NCI-H345 treated with DMSO at 0.1 percent for 48 hours (cell line): Measurements from ENCODE around the gene SNX30.

ENCODE experiments used
- DNase-seq: peaks from one replicate; lab custom pipeline; 2025; ENCODE audit not compliant: unreplicated experiment; lab: John Stamatoyannopoulos, UW

Gene SNX30

DNA sequence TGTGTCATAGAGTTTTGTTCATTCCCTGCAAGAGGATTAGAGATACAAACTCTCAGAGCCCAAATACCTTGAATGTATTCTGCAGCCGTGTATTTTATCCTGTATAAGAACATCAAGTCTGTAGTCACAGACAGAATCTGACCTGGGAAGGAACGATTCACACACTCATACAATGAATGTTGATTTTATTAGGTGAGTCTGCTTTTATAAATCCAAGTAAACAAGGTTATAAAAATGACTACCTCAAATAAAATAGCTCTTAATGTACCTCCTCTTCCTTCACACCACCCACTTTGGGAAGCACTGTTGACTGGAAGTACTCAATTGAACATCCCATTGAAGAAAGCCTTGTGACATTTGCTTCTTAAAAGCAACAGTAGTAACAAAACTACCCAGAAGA lies 128.2 kb downstream of the SNX30 start:
- DNase-seq, result no peak

DNA sequence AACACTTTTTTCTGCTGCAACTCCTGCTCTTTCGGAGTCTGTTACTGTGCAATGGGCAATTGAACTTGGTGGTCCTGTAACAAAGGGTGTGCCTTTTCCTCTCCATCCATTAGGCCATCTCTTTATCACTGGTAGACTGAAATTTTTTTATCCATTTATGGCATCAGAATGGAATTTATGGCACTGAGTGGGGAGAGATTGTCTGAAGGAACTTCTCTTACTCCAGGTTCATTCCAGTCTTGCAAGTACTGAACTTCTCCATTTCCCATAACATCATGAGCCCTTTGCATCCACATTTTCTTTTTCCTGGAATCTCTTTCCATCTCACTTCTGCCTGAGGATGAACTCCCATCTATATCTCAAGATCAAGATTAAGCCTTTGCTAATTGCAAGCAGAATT lies 130.1 kb downstream of the SNX30 start:
- no peak for DNase-seq

- no peak for DNase-seq
Measured at GRCh38 chr9:112881331-112881730, 130.8 kb downstream of the SNX30 start.

GRCh38 chr9:112884101-112884500 lies 133.5 kb downstream of the SNX30 start:
- DNase-seq, result no peak

DNA sequence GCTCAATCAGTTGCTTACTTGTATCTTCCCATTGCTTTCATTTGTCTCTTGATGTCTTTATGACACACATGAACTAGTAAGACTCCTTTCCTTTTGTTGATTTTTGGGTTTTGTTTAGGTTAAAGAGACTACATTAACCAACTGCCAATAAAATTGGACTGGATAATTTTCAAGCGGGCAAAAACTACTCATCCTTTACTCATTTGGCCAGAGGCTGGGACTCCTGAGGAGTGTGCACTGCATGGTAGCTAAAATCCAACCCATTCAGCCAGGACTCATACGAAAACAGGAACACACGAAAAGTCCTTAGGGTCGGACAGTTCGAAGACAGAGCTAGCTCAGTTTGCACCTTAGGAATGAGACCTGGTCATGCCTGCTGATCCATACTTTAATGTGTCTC lies 134.2 kb downstream of the SNX30 start:
- no peak for DNase-seq

GRCh38 chr9:112885324-112885723 lies 134.8 kb downstream of the SNX30 start:
- no peak for DNase-seq

- no peak for DNase-seq
Measured at GRCh38 chr9:112886351-112886750, 135.8 kb downstream of the SNX30 start.

- DNase-seq, result no peak
Measured at GRCh38 chr9:112887381-112887780, 136.8 kb downstream of the SNX30 start.

- DNase-seq, result no peak
Measured at GRCh38 chr9:112890106-112891081, 139.8 kb downstream of the SNX30 start, which contains the start of gene SLC46A2. Gene SLC46A2, minus strand, starts transcription at chr9:112890876. Its CDS starts 195 bp downstream, at chr9:112890681.

GRCh38 chr9:112891521-112891920 lies 141.0 kb downstream of the SNX30 start:
- DNase-seq, result no peak

GRCh38 chr9:112892981-112893380 lies 142.4 kb downstream of the SNX30 start:
- DNase-seq, result no peak

- no peak for DNase-seq
Measured at GRCh38 chr9:112894041-112894440, 143.5 kb downstream of the SNX30 start.

- no peak for DNase-seq
Measured at GRCh38 chr9:112894699-112895098, 144.1 kb downstream of the SNX30 start.

- no peak for DNase-seq
Measured at GRCh38 chr9:112896131-112896530, 145.6 kb downstream of the SNX30 start.

GRCh38 chr9:112898872-112899311 lies 148.3 kb downstream of the SNX30 start:
- no peak for DNase-seq

DNA sequence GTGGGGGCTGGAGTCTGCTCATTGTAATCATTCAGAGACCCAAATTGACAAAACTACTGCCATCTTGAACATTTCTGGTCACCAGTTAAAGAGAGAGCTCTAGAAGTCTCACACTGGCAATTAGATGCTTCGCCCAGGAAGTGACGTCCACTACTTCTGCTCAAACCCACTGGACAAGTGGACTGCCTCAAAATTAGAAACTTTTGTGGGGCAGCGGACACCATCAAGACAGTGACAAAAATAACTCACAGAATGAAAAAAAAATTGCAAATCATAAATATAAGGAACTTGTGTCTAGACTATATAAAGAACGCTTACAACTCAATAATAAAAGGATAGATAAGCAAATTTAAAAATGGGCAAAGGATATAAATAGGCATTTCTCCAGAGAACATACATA lies 149.9 kb downstream of the SNX30 start:
- no peak for DNase-seq

- no peak for DNase-seq
Measured at GRCh38 chr9:112900901-112901300, 150.3 kb downstream of the SNX30 start.

DNA sequence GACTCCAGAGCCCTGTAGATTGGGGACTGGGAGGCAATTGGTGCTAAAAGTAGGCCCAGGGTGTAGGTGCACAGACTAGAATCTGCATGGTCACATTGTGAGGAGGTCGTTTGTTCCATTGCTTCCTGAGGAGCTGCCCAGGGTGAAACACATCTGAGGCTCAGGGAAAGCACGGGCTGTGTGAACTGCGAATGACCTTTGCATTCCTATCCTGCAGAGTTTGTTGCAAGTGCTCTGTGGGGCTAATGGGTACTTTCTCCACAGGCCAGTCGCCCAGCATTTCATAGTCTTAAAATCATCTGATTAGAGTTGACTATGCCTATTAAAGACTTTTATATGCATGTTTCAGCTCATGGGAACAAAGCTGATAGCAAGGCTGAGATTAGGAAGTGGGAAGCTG lies 154.5 kb downstream of the SNX30 start:
- DNase-seq, result no peak

DNA sequence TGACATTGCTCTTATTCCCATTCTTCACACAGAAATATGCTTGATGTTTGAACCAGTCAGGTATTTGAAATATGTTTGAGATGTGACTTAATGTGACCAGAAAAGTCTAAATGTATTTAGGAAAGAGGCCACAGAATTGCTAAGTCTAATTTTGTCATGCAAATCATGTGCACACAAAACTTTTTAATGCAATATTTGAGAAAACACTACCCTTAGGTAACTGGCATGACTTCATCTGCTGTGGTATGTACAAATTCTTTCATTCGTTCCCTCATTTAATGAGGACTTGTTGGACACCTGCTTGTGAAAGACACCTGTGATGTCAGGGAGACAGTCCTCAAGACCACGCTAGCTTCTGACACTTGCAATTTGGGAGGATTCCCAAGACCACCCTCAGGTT lies 161.2 kb downstream of the SNX30 start:
- no peak for DNase-seq

GRCh38 chr9:112912636-112913035 lies 162.1 kb downstream of the SNX30 start:
- DNase-seq, result no peak

DNA sequence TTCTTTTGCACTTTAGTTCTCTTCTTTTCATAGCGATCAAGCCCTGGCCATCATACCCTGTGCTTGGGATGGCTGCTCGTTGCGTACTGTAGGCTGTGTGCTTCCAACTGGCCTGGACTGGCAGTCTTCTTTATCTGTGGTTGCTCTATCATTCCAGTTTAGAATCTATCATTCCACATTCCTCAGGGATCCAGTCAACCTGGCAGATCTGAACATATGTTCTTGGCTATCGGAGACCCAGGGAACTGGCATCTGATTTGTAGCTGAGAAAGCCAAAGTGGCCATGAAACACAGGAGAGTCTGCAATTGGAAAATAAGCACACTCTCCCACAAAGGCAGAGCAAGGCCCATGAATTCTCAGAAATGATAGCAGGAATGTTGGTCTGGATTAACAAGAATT lies 162.8 kb downstream of the SNX30 start:
- no peak for DNase-seq

- no peak for DNase-seq
Measured at GRCh38 chr9:112914524-112914923, 164.0 kb downstream of the SNX30 start.
